Vagina (tissue), 2 donors: ENCODE results near the gene CPT1B. TPM values are rescaled to one million over a fixed set of nuclear protein-coding genes. Genes with fewer than 3 reads are reported as not detected.
A peak's percentile ranks its signal among the peaks of the same experiment; 100 is the strongest.

ENCODE experiments used
- DNase-seq, 2 donors: peaks; one replicate each; pipeline ENCODE4 v3.0.0-alpha.2; 2017; ENCODE audit errors: extremely low spot score in 2 of 2
- H3K27ac ChIP-seq: fragments of 200-600 bp; sonication (generic); one replicate; pipeline ENCODE4 v1.5.1; 2019
- H3K27me3 ChIP-seq: fragments of 200-600 bp; sonication (generic); one replicate; pipeline ENCODE4 v1.5.1; 2019
- H3K36me3 ChIP-seq, 2 donors: fragments of 200-600 bp; sonication (generic); one replicate each; pipeline ENCODE4 v1.5.1; 2017 to 2019
- H3K4me1 ChIP-seq: fragments of 200-600 bp; sonication (generic); one replicate; pipeline ENCODE4 v1.5.1; 2019
- H3K4me3 ChIP-seq, 2 donors: fragments of 200-600 bp; sonication (generic); 1 replicate in 1 of 2; 2 replicates in 1 of 2; pipeline ENCODE4 v1.5.1; 2016 to 2019
- H3K9me3 ChIP-seq: fragments of 200-600 bp; sonication (generic); one replicate; pipeline ENCODE4 v1.5.1; 2019
- POLR2A ChIP-seq, 2 donors: fragments of 450-650 bp; IDR thresholded peaks; one replicate each; pipeline ENCODE4 v1.6.1; 2017; ENCODE audit warnings: antibody characterized with exemption in 2 of 2, mild to moderate bottlenecking in 2 of 2, moderate library complexity in 2 of 2
- POLR2AphosphoS5 ChIP-seq, 2 donors: sonication (generic); formaldehyde crosslinking; IDR thresholded peaks; one replicate each; pipeline ENCODE4 v1.9.0; 2017; ENCODE audit warnings: antibody characterized with exemption in 2 of 2, mild to moderate bottlenecking in 2 of 2, low read depth in 1 of 2; ENCODE audit not compliant: insufficient read depth in 1 of 2
- intact Hi-C: fragments of 100-400 bp; cut with DNase I; formaldehyde crosslinking; loops from one replicate; pipeline ENCODE4 v1.15.1; 2023
- total RNA-seq: library from RNA; depleted of rRNA; stranded (reverse); fragments of >200 nt; gene quantifications from one replicate; pipeline ENCODE4 v1.2.3, GENCODE V29; 2016
- TF ChIP-seq, protein P1 (sequence below), 3 experiments: fragments of 450-650 bp in 2 of 3; fragments of 200-600 bp in 1 of 3; sonication (generic) in 1 of 3; IDR thresholded peaks; one replicate each; pipeline ENCODE4 v1.5.1; 2017 to 2019; ENCODE audit warnings: antibody characterized with exemption in 3 of 3, mild to moderate bottlenecking in 2 of 3, moderate library complexity in 2 of 3

Gene CPT1B
- total RNA-seq, 1 donor from 2014 or later = 29.2 TPM

DNA sequence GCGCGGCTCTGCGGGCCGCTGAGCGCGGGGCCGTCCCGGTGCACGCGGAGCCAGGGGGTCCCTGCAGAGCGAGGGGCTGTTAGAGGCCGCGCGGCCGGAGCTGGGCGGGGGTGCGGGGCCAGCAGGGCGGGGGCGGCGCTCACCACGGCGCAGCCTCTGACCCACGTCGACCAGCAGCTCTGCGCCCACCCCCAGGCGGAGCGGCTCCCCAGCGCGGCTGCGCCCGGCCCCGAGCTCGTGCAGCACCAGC lies 52.4 kb downstream of the CPT1B start:
- peaks cover 0 to 32% of the 10 kb centered on the region in 2 donors for H3K36me3 ChIP-seq
- peak overlapping the region; percentile 61 to 84 for H3K4me3 ChIP-seq
- H3K27me3 ChIP-seq = no peaks in the 10 kb centered on the region
- DNase-seq = no peak
- no peaks in the 10 kb centered on the region for H3K9me3 ChIP-seq
- peak overlapping the region; percentile 92 for H3K27ac ChIP-seq
- no peak for TF ChIP-seq POLR2A (IDR thresholded peaks at IDR 0.05)
- TF ChIP-seq POLR2AphosphoS5 (IDR thresholded peaks at IDR 0.05; ENCODE audit: insufficient read depth in 1 of 2, low read depth in 1 of 2) = no peak
- TF ChIP-seq, protein P1, sequence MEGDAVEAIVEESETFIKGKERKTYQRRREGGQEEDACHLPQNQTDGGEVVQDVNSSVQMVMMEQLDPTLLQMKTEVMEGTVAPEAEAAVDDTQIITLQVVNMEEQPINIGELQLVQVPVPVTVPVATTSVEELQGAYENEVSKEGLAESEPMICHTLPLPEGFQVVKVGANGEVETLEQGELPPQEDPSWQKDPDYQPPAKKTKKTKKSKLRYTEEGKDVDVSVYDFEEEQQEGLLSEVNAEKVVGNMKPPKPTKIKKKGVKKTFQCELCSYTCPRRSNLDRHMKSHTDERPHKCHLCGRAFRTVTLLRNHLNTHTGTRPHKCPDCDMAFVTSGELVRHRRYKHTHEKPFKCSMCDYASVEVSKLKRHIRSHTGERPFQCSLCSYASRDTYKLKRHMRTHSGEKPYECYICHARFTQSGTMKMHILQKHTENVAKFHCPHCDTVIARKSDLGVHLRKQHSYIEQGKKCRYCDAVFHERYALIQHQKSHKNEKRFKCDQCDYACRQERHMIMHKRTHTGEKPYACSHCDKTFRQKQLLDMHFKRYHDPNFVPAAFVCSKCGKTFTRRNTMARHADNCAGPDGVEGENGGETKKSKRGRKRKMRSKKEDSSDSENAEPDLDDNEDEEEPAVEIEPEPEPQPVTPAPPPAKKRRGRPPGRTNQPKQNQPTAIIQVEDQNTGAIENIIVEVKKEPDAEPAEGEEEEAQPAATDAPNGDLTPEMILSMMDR (IDR thresholded peaks at IDR 0.05) = no peak
- peaks cover 50% of the 10 kb centered on the region for H3K4me1 ChIP-seq
- intact Hi-C loops = loop anchor here (5.0 to 10.0 kb wide), 2 partner anchors 57 to 261 kb away; partner anchors contain the start of genes CHKB and MAPK12

DNA sequence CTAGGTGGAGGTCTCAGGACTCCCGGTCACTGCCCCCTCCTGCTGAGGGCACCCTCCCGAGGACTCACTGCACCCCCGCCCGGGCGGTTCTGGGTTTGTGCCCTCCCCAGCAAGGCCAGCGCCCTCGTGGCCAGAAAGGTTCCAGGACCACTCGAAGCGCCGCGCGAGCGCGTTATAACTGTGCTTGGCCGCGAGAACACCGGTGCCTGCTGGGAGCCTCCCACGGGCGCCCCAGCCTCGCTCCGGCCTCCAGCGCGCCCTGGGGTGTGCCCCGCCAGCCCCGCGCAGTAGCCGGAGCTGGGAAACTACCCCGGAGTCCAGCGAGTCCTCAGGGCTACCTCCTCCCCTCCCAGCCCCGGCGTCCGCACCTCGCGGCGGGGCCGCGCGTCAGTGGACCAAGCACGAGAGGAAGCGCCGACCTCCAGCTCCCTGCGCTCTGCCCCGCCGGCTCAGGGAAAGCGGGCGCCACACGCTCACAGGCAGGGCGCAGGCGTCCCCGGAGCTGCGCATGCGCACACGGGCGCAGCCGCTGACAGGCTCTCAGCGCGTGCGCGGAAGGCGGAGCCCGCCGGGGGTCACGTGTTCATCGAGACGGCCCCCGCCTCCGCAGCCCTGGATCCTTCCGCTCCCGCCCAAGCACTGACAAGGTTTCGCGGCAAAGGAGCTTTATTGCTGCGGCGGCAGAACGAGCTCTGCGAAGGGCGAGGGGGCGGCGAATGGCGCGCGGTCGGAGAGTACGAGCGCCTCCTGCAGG lies 52.9 kb downstream of the CPT1B start, which contains the start of gene SCO2:
Gene SCO2, minus strand, starts transcription at position 495 of the 754 bp plus-strand sequence. CDS start 1,187 bp downstream, outside the sequence.
- peak within 1 kb of the TSS; percentile 92 for H3K27ac ChIP-seq
- peaks cover 0 to 37% of the 10 kb centered on the region in 2 donors for H3K36me3 ChIP-seq
- intact Hi-C loops = loop anchor here (5.0 to 10.0 kb wide), 2 partner anchors 57 to 260 kb away; partner anchors contain the start of genes CHKB and MAPK12
- peak within 1 kb of the TSS; percentile 61 to 84 for H3K4me3 ChIP-seq
- no peaks in the 10 kb centered on the region for H3K27me3 ChIP-seq
- no peaks in the 10 kb centered on the region for H3K9me3 ChIP-seq
- TF ChIP-seq POLR2A (IDR thresholded peaks at IDR 0.05) (peak; percentile 45 to 52), POLR2AphosphoS5 (IDR thresholded peaks at IDR 0.05; ENCODE audit: insufficient read depth in 1 of 2, low read depth in 1 of 2) (peak; percentile 79 to 90)
- TF ChIP-seq, protein P1 (IDR thresholded peaks at IDR 0.05) = peak in 1 of 3 experiments; percentile 45
- DNase-seq = no peak
- H3K4me1 ChIP-seq = peaks cover 45% of the 10 kb centered on the region

DNA sequence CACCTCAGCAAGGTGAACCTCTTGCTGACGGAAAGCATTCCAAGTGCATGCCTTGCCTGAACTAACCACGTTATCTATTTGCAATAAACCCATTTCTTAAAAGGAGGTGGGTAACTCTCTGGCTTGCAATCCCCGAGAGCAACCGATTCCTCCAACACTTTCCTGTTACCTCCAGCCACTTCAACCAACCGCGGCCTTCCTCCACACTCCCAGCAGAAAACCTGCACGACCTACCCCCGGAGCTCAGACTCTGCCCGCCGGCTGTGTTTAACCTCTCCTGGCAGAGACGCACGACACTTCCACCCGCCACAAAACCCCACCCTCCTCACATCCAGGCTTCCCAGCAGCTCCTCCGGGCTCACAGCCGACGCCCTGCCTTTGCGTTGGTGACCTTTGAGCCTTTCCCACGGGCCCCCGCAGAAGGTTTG lies 53.5 kb downstream of the CPT1B start:
- DNase-seq = no peak
- Histone ChIP-seq H3K27me3 (no peaks in the 10 kb centered on the region), H3K36me3 (peaks cover 0 to 41% of the 10 kb centered on the region in 2 donors), H3K27ac (peak overlapping the region; percentile 92), H3K4me3 (peak overlapping the region; percentile 61 to 84), H3K9me3 (no peaks in the 10 kb centered on the region), H3K4me1 (peaks cover 43% of the 10 kb centered on the region)
- intact Hi-C loops = loop anchor here (5.0 to 10.0 kb wide), 2 partner anchors 58 to 260 kb away; partner anchors contain the start of genes CHKB and MAPK12
- no peak for TF ChIP-seq POLR2A (IDR thresholded peaks at IDR 0.05)
- TF ChIP-seq POLR2AphosphoS5 (IDR thresholded peaks at IDR 0.05; ENCODE audit: insufficient read depth in 1 of 2, low read depth in 1 of 2) = no peak
- TF ChIP-seq, protein P1 (IDR thresholded peaks at IDR 0.05) = no peak

DNA sequence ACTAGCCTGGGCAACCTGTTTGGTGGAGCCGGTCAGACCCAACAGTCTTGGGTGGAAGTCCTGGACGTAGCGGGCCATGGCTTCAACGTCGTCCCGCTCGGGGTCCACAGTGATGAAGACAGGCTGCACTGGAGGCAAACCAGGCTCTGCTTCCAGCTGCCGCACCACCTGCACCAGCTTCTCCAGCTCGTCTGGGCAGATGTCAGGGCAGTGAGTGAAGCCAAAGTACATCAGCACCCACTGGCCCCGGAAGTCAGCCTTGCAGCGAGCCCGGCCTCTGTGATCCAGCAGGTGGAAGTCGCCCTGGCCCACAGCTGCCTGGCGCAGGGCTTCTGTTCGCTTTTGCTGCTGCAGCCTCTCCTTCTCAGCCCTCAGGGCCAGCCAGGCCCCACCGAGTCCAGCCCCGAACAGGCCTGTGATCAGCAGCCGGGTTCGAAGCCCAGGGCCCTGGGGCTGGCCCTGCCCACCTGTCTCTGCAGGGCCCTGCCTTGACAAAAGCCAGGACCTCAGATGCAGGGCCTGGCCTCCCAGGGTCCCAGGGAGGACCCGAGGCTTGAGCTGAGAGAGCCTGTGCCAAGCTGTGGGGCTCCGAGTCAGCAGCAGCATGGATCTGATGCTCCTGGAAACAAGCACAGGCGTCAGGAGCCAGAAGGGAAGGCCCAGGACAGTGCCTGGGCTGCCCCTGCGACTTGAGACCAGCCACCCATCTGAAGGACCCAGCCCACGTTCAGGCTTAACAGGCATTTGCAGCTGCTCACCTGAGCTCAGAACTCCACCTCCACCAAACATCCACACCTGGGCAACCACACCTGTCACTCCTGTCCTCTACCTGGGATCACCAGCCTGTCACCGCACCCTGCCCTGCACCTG lies 54.2 kb downstream of the CPT1B start:
- Histone ChIP-seq H3K27ac (no peak overlapping the region), H3K27me3 (no peaks in the 10 kb centered on the region), H3K4me1 (peaks cover 37% of the 10 kb centered on the region), H3K4me3 (peak overlapping the region; percentile 61 to 84), H3K36me3 (peaks cover 0 to 47% of the 10 kb centered on the region in 2 donors), H3K9me3 (no peaks in the 10 kb centered on the region)
- intact Hi-C loops = loop anchor here (10.0 kb wide), 1 partner anchor 259 kb away; the partner anchor contains the start of gene MAPK12
- TF ChIP-seq POLR2A (IDR thresholded peaks at IDR 0.05) = no peak
- TF ChIP-seq, protein P1 (IDR thresholded peaks at IDR 0.05) = no peak
- TF ChIP-seq POLR2AphosphoS5 (IDR thresholded peaks at IDR 0.05; ENCODE audit: insufficient read depth in 1 of 2, low read depth in 1 of 2) = no peak
- no peak for DNase-seq
